NK-92 treated with Interleukin-12 subunit alpha and Interleukin-12 subunit beta, amount 100 ng/mL, for 24 hours (cell line): ENCODE results near the gene TSHZ1.
"Not testable (repeated sequence)": the region's sequence is repeated elsewhere in the genome, so short reads cannot be mapped to it uniquely, and the experiment has no call there.

ENCODE experiments used
- DNase-seq: peaks from one replicate; lab custom pipeline; 2025; lab: John Stamatoyannopoulos, UW

TSHZ1 gene

DNA sequence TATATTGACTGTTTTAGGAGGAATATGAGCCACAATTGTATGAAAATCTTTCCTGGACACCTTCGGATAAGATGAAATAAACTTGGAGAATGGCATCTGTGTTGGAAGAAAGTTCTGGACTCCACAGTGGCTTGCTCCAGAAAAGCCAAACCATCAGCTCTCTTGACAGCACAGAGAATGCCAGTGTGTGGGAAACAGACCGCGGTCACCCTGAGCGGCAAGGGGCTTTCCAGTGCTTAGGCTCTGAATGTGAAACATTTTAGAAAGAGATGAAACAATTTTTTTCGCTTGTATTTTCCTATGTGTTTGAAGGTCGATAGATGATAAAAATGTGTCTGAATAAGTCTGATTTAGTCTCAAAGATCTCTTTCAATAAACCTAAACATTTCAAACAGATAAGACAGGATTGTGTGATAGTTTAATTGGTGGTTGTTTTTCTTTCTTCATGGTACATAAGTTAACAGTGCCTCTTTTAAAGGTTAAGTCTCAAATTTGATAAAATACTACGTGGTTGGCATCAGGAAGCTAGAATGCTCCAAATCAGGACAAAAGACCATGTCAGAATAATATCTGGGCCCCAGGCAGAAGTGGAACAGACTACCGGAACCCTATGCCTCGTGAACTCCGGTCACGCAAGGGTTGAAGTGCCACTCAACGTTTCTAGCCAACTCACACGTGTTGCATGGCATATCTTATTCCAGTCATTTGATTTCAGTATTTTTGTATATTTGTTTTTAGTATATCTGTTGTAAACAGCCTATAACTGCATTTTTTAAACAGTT, 30.6 kb upstream of the TSHZ1 start:
- no peak for DNase-seq

DNA sequence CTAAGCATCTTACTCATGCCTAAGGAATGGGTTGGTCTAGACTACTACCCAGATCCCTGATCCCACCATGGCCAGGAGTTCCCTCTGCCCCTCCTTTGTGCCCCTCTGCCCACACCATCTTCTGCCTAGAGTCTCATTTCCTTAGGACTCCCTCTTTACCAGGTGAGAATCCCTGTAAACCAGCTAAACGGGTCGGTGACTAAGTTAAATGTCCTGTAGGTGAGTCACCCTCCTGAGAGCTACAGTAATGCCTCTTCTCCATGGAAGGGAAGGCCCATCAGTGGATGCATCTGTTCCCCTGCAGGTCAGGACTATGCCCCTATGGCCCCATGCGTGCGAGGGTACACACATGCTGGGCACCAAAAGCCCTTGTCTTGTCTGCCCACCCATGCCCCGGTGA, 27.1 kb upstream of the TSHZ1 start:
- no peak for DNase-seq

DNA sequence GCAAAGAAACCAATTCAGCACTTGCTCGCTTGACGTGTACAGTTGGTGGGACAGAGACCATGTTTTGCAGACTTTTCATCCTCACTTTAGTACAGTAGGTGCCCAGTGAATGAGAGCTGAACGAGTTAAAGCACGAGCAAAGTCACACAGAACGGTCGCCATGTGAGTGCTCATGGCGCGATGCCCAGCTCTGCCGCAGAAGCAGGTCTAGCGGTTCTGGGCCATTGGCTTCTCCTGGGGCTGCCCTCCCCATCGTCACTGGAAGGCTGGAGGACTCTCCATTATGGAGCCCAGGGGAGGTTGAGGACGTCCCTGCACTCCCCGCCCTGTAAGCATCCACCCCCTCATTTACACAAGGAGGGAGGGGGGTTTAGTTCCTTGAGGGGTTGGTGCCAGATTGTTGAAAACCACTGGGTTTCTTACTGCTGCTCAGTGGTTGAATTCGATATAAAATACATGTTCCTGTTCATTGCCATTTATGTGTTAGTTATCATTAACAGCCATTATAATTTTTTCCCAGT, 26.6 kb upstream of the TSHZ1 start:
- DNase-seq, result no peak

DNA sequence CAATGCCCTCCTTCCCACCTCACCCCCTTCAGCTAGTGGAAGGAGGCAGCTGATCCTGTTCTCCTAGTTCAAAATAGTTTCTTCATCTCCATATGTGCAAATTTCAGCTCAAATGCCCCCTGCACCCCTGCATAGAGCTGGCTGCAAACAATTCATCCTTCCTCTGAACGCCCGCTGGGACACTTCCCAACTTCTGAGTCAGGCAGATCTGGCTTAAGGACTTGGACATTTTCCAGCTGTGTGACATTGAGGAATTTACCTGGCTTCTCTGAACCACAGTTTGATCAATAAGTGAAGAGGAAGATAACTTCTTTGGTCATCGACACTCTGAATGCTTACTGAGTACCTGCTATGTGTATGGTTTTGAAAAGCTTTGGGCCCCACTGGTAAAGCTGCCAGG, 25.1 kb upstream of the TSHZ1 start:
- DNase-seq, result no peak

DNA sequence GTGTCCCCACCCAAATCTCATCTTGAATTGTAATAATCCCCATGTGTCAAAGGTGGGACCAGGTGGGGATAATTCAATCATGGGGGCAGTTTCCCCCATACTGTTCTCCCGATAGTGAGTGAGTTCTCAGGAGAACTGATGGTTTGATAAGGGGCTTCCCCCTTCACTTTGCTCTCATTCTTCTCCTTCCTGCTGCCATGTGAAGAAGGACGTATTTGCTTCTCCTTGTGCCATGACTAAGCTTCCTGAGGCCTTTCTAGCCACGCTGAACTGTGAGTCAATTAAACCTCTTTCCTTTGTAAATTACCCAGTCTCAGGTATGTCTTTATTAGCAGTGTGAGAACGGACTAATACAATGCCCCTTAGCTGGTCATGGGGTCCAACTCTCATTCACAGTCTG, 22.9 kb upstream of the TSHZ1 start:
- DNase-seq, result not testable (repeated sequence)

DNA sequence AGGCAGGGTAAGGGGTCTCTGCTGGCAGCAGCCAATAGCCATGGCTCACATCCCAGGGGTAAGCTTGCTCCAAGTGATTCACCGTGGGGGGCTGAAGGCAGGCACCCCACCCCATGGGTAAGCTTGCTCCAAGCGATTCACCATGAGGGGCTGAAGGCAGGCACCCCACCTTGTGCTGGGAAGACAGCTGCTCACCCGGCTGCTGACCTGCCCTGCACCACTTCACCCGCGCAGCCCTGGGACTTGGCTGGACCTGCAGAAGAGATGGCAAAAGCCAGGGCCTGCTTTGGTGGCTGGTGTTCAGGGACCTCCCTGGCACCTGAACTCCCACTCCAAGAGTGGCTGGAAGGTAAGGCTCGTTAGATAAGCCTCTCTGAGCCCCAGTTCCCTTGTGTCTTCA, 20.9 kb upstream of the TSHZ1 start:
- no peak for DNase-seq

DNA sequence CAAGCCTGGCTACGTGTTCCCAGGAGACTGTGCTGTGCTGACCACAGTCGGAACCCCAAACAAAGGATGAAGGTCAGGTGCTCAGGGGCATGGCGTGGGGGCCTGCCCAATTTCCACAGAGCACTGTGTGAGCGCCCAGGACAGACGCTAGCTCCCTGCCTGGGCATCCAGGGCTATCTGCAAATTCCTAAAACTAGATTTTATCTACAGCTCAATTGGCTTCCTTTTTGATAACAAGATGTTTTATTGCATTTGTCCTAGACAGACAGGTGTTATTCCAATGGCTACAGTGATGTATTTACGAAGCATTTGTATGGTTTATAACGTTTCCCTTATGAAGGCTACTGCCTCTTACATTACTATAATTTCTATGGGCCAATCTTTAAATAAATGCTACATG, 17.7 kb upstream of the TSHZ1 start:
- DNase-seq, result no peak

DNA sequence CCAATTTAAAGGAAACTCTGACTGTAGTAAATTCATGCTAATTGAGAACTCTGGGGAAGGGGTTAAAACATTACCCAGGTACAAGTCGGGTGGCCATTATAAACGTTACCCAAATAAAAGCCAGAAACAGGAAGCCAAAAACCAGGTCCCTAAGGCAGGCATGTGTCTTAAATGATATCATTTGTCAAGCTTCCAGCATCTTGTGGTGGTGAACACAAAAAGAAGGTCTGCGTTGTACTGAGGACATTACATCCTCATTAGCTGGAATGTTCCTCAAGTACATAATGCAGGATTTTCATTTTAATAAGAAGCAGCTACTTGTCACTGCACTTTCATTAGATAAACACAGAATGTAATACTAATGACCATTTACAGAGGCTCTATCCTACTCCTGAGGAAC, 12.6 kb upstream of the TSHZ1 start:
- no peak for DNase-seq

DNA sequence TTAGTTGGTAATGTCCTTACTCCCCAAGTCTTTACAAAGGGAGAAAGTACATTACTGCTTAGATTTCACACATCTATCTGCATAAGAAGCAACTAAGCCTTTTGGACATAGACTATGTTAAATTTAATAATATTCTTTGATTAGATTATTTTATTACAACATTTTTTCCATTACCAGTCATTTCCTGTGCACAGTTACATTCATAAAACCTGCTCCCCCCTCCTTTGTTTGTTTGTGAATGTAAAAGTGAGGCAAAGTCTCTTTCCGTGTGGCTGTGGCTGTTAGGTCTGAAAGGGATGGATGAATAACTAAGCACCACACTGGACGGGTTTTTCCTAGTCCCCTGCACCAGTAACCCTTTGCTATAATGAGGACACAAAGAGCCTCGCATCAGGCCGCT, 11.3 kb upstream of the TSHZ1 start:
- no peak for DNase-seq

DNA sequence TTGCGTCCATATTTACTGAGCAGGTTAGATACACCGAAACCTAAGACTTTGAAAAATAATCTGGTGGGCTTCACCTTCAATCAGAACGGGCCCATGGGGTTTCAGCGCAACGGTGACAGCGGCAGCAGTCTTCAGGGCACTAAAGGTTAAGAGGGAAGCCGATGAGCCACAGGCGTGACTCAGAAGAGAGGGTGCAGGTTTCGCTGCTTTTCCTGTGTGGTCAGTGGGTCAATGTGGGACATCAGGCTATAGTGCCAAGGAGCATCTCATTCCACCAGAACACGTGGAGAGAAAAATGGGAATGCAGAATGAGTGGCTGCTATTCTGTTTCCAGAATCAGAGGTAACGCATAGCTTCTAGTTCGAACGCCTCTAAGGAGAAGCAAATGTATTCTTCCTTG, 10.5 kb upstream of the TSHZ1 start:
- no peak for DNase-seq

DNA sequence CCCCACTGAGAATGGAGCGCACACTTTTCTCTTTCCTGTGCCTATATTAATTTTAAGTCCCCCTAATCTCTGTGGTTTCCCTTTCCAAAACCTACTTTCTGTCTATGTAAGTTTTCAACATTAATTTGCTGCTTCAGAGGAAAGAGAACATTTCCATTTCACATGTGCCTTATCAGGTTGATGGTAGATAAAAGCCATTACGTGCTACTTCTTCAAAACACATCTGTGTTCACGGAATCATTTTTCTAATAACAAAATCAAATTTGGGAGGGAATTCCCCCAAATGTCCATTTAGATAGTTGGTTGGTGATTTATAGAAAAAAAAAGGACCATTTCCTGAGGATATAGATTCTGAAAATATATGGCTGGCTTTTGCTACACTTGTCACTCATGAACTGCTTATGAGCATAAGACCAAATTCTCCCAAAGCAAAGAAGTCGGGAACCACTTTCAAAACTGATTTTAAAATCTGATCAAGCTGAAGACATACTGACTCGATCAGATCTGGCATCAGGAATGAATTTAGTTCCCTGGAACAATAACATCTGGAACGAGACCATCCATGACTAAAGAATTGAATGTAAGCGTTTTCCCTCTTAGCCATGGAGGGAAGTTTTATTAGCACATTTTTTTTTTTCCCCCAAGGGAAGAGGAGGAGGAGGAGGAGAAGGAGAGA, 9.9 kb upstream of the TSHZ1 start:
- DNase-seq, result no peak

DNA sequence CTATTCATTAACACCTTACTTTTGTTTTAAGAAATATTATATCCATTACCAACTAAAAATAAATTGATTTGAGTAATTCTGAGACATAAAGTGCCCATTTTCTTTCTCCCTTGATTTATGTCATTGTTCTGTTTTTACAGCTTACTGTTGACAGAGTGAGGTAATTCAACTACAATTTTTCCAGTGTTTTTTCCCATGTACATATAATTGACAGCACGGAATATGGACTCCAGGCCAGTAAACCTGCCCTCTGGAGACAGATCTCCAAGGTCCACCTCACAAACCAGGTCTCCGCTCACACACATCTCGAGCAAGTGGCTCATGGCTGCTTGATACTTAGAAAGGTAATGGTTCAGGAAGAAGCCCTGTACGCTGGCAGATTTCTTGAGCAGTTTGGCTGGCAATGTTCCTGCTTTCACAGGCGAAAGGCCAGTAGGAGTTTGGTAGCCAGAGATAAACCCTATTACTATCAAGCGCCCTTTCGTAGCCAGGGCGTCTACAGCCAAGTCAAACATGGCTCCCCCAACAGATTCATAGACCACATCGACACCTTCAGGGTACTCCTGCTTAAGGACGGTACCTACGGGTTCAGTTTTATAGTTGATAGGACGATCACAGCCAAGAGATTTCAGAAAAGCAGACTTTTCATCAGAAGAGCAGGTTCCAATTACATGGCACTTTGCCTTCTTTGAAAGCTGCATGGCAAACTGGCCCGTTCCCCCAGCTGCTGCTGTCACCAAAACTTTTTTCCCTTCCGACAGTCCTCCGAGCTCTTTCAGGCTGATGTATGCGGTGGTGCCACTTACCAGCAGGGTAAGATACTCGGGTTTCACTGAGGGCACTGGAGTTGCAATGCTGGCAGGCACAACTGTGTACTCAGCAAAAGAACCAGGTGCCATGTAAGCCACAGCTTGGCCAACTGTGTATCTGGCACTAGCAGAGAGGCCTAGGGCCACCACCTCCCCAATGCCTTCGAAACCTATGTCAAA, 9.0 kb upstream of the TSHZ1 start:
- no peak for DNase-seq

DNA sequence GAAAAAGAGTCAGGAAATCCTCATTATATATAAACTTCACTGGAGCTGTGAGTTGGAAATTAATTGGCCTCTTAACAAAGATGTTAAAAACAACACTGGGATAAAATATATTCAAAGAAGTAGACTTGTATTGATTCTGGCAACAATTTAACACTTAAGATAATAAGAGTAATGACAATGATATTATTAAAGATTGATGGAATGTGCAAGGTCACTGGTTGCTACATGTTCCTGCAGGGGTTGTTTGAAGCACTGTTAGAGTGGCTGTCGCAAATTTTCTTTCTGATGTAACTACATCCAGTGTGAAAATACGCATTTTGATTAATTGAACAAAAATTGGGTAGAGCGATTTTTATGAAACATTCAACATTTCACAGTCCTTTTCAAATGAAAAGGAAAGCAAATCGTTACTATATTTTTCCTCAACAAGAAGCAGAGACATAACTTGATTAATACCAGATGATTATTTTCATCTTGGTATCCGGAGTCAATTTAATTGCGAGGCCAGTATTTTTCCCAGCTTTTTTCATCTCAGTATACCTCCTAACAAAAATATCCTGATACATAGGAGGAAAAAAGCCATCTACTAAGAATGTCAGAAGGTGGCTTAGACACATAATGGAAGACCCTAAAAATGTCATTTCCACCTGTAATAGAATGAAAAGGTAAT, 7.8 kb upstream of the TSHZ1 start:
- no peak for DNase-seq

DNA sequence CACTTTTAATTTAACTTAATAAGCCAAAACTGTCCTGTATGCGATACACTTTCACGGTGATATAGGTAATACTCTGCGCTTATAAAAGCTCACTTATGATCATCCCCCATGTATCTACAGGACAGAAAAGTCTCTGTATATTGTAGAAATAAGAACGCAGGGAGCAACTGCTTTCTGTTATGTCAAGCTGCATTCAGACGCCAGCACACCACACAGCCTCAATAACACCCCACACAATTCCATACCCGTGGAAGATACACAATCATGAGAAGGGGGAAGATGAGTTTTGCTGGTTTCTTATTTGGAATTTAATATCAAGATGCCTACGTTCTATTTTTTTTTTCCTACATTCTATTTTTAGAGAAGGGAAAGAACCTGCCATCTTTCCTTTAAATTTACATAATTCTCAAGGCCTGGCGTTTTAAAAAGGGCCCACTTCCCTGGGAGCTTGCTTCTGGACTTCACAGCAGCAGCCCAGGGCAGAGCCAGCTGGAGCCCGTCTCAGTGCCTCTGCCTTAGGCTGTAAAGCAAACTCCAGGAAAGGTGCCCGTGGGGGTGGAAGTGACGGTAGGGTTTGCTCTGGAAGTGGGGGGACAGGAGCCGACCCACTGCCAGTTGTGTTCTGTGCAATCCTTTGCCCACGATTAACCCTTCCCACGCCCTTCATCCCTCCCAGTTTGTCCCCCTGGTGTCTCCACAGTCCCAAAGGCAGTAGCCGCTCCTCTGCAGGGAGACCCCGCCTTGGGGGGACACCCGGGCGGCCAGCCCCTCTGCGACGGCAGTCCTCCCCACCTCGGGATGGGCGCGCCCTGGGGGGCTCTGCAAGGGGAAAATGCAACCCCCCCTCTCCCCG, 7.0 kb upstream of the TSHZ1 start:
- no peak for DNase-seq

DNA sequence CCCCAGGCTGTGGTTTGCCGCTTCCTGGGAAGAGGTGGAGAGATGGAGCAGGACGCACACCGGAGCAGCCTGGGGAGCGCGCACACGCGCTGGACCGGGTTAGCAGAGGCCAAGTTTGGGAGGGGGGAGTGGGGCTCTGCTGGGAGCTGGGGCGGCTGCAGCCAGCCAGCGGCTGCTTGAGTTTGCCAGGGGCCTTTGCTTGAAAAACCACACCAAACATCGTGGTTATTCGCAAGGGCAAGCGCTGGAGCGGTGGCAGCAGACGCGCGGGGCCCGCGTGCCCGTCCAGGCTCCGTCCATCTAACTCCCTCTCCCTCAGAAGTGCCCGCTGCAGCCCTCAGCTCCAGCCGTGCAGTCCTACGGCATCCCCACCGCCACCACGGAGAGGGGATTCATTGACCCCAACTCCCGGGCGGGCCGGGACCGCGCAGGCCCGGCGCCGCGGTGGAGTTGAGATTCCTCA, 6.3 kb upstream of the TSHZ1 start:
- DNase-seq, result no peak

DNA sequence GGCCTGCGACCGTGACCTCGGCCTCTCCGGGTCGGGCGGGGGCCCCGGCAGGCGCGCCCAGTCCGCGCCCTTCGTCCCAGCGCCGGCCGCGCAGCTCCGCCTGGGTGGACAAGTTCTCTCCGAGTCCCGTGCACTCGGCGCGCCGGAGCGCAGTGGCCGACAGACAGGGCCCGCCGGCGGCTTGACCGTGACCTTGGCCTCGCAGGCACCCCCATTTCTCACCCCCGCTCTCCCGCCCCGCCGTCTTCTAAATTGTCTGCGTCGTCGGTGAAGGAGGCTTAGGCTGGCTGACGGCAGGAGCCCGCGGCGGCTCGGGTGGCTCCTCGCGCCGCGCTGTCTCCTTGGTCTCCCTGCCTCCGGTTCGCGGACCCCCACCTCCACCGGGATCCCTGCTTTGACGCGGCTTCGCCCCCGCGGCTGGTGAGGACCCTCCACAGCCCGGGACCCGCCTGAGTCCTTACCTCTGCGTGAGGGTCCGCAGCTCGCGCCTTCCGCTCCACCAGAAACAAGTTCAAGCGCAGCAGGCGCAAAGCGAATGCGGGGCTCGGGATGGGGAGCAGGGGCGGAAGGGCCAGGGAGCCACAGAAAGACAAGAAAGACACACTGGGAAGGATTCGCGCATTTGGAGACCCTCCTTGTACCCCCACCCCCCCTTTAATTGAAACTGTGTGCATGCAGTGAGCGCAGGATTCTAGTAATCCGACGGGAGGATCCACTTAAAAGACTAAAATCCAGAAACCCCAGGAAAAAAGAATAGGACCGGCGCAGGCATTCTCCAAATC, 5.7 kb upstream of the TSHZ1 start:
- DNase-seq, result no peak

DNA sequence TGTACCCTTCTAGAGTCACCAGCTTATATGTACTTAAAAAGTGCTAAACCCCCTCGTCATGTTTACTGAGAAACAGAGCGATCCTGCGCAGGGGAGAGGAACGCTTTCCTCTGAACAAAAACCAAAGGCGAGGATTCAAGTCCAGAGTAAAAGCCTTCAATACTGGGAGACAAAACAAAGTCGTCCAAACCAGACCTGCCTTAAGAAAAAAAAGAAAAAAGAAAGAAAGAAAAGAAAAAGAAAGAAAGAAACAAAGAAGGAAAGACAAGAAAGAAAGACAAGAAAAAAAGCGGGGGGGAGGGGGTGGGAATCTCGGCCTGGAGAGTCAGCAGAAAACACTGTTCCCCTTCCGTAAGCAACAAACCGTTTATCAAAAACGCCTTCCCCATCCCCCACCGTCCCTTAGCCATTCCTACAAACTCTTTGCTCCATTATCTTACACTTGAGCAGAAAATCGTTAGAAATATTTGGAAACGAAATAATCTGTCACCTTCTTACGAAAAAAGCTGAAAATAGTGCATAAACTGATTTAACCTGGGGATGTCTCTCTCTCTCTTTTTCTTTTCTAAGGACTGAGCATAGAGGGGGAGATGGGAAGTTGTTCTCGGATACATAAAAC, 5.0 kb upstream of the TSHZ1 start:
- DNase-seq, result no peak

DNA sequence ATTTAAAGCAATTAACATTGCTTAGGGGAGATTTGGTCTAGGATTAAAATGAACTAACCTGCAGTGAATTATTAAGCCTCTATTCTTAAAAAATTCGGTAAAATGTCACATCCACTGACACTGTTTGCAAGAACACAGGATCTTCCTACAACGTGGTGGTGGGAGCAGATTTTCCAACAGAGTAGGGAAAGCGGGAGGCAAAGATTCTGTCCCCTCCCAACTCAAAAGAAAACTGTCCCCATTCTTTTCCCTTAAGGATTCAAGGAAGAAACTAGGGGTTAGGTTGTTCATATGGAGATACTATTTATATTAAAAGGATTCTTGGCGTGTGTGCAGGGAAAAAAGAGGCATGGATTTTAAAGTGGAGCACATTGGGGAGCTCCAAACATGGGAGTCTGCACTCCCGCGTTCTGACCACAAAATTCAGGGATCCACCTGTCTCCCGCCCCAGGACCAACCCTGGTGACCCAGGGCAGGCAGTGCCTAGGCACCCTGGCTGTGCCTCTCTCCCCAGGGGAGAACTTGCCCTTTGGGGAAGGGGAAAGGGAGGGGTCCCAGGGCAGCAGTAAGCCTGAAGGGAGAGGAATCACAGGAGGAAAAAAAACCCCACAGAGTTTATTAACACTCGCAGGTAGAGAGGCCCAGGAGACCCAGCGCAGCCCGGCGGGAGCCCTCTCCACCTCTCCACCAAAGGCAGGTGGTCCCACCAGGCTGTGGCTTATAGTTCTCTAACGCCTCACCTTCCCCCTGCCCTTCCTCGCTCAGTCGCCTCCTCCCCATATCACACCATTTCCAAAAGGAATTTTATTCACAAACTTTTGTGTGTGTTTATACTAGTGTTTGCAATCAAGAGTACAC, 3.9 kb upstream of the TSHZ1 start:
- no peak for DNase-seq
